Upper lobe of left lung (tissue), 4 donors: ENCODE results near the gene C10orf143.

Experiments
- CTCF ChIP-seq, 6 experiments: fragments of 450-650 bp in 4 of 6; fragments of 200-600 bp in 2 of 6; sonication (generic) in 2 of 6; IDR thresholded peaks; one replicate each; pipeline ENCODE4 v1.5.1; 2016 to 2019; ENCODE audit warnings: antibody characterized with exemption in 6 of 6
- EP300 ChIP-seq, 4 donors: sonication (generic); formaldehyde crosslinking; IDR thresholded peaks; one replicate each; pipeline ENCODE4 v1.5.1; 2017; ENCODE audit warnings: antibody characterized with exemption in 4 of 4, control low read depth in 2 of 4
- POLR2A ChIP-seq, 4 donors: fragments of 450-650 bp; IDR thresholded peaks; one replicate each; pipeline ENCODE4 v1.5.1; 2016 to 2017; ENCODE audit warnings: antibody characterized with exemption in 4 of 4, mild to moderate bottlenecking in 2 of 4
- POLR2AphosphoS5 ChIP-seq, 2 donors: sonication (generic); formaldehyde crosslinking; IDR thresholded peaks; one replicate each; pipeline ENCODE4 v1.5.1; 2017; ENCODE audit warnings: antibody characterized with exemption in 2 of 2

DNA sequence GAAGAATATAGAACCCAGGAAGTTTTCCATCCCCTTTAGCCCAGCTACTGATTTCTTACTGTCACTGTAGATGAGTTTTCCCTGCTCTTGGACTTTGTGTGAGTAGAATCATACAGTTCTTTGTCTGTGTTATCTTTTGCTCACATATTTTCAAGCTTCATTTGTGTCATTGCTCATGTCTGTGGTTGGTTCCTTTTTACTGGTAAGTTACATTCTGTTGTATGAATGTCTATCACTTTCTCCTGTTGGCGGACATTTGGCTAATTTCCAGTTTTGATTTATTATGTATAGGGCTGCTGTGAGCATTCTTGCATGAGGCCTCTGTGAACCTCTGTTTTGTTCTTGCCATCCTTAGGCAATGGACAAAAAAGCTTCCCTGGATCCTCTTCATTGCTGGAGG lies 30.8 kb upstream of the C10orf143 start:
- TF ChIP-seq CTCF (IDR thresholded peaks at IDR 0.05) (no peak), POLR2AphosphoS5 (IDR thresholded peaks at IDR 0.05) (no peak), POLR2A (IDR thresholded peaks at IDR 0.05) (no peak), EP300 (IDR thresholded peaks at IDR 0.05) (no peak)
